HG03442 (cell line): Measurements from ENCODE around the gene SLC6A7.

Experiments used
- ATAC-seq: cut with Tn5 transposase; IDR thresholded peaks from one replicate; pipeline ENCODE4 v1.9.1; 2021; ENCODE audit warnings: mild to moderate bottlenecking, moderate library complexity; ENCODE audit not compliant: unreplicated experiment

SLC6A7 gene

GRCh38 chr5:150155258-150156026 is 34.4 kb upstream of the SLC6A7 start, which contains the start of gene PDGFRB:
Gene PDGFRB, minus strand, starts transcription at chr5:150155845. Its CDS starts 18,798 bp downstream, at chr5:150137047.
- ATAC-seq = no peak

- ATAC-seq = no peak
Observed at GRCh38 chr5:150156027-150156368, 33.9 kb upstream of the SLC6A7 start.

GRCh38 chr5:150156540-150156939 is 33.3 kb upstream of the SLC6A7 start:
- no peak for ATAC-seq

- ATAC-seq = no peak
Observed at GRCh38 chr5:150157168-150157567, 32.7 kb upstream of the SLC6A7 start.

GRCh38 chr5:150158170-150158949 is 31.5 kb upstream of the SLC6A7 start:
- ATAC-seq = no peak

- ATAC-seq = no peak
Observed at GRCh38 chr5:150159031-150159430, 30.8 kb upstream of the SLC6A7 start.

- ATAC-seq = peak; percentile 43
Observed at GRCh38 chr5:150159741-150160179, 30.1 kb upstream of the SLC6A7 start.

GRCh38 chr5:150160448-150161081 is 29.3 kb upstream of the SLC6A7 start:
- no peak for ATAC-seq

GRCh38 chr5:150161242-150162141 is 28.4 kb upstream of the SLC6A7 start:
- peak; percentile 50 for ATAC-seq

- ATAC-seq = no peak
Observed at GRCh38 chr5:150162142-150162513, 27.7 kb upstream of the SLC6A7 start.

GRCh38 chr5:150163035-150163434 is 26.8 kb upstream of the SLC6A7 start:
- no peak for ATAC-seq

- ATAC-seq = no peak
Observed at GRCh38 chr5:150163547-150164059, 26.3 kb upstream of the SLC6A7 start.

GRCh38 chr5:150164211-150164980 is 25.5 kb upstream of the SLC6A7 start:
- no peak for ATAC-seq

GRCh38 chr5:150166037-150166649 is 23.7 kb upstream of the SLC6A7 start:
- no peak for ATAC-seq

- no peak for ATAC-seq
Observed at GRCh38 chr5:150166650-150167511, 23.0 kb upstream of the SLC6A7 start, which contains the start of gene CDX1. Gene CDX1, plus strand, starts transcription at chr5:150166778. Its CDS starts 99 bp downstream, at chr5:150166877.

GRCh38 chr5:150167512-150167850 is 22.4 kb upstream of the SLC6A7 start:
- ATAC-seq = no peak

- no peak for ATAC-seq
Observed at GRCh38 chr5:150167908-150168307, 22.0 kb upstream of the SLC6A7 start.

GRCh38 chr5:150168864-150169263 is 21.0 kb upstream of the SLC6A7 start:
- no peak for ATAC-seq
